Adrenal gland (tissue), 12 donors: Measurements from ENCODE around the gene CXorf38. TPM values are rescaled to one million over a fixed set of nuclear protein-coding genes. Genes with fewer than 3 reads are reported as not detected.

Experiments
- DNase-seq, 7 donors: peaks; one replicate each; pipeline ENCODE4 v3.0.0-alpha.2; 2019 to 2020
- H3K27ac ChIP-seq, 5 donors: fragments of 200-600 bp; sonication (generic) in 4 of 5; 1 replicate in 3 of 5; 2 replicates in 2 of 5; pipeline versions ENCODE4 v1.5.1 to v1.8.0; 2016 to 2020; ENCODE audit warnings: mild to moderate bottlenecking in 1 of 5
- H3K27me3 ChIP-seq: fragments of 200-600 bp; 2 replicates; pipeline ENCODE4 v1.8.0; 2021
- H3K36me3 ChIP-seq, 2 donors: fragments of 200-600 bp; replicated peaks in 1 of 2; 1 replicate in 1 of 2; 2 replicates in 1 of 2; pipeline versions ENCODE4 v1.5.1 to v1.8.0; 2018 to 2022
- H3K4me1 ChIP-seq, 2 donors: fragments of 200-600 bp; replicated peaks in 1 of 2; 1 replicate in 1 of 2; 2 replicates in 1 of 2; pipeline versions ENCODE4 v1.5.1 to v1.8.0; 2018 to 2021
- H3K4me3 ChIP-seq, 4 donors: fragments of 200-600 bp; sonication (generic) in 3 of 4; one replicate each; pipeline ENCODE4 v1.5.1; 2016 to 2018
- H3K9me3 ChIP-seq, 3 donors: fragments of 200-600 bp; sonication (generic) in 1 of 3; replicated peaks in 1 of 3; 1 replicate in 2 of 3; 2 replicates in 1 of 3; pipeline versions ENCODE4 v1.5.1 to v1.8.0; 2016 to 2021
- CTCF ChIP-seq, 6 experiments: fragments of 450-650 bp in 4 of 6; fragments of 200-600 bp in 2 of 6; sonication (generic) in 1 of 6; IDR thresholded peaks; 1 replicate in 5 of 6; 2 replicates in 1 of 6; pipeline versions ENCODE4 v1.5.1 to v1.8.0; 2016 to 2021; ENCODE audit warnings: antibody characterized with exemption in 6 of 6, mild to moderate bottlenecking in 2 of 6, moderate library complexity in 1 of 6
- POLR2A ChIP-seq, 2 donors: fragments of 450-650 bp; IDR thresholded peaks; one replicate each; pipeline ENCODE4 v1.6.1; 2017; ENCODE audit warnings: antibody characterized with exemption in 2 of 2, mild to moderate bottlenecking in 2 of 2, moderate library complexity in 1 of 2
- WGBS, 4 donors: extraction: QIAGEN DNeasy Blood & Tissue Kit in 2 of 4; methylation state at CpG; one replicate each; pipeline versions ENCODE4 v1.1.5 to v1.1.7; 2013 to 2017; 5-methylcytosine and 5-hydroxymethylcytosine counted together
- intact Hi-C, 2 donors: fragments of 100-400 bp; cut with DNase I; formaldehyde crosslinking; loops; one replicate each; pipeline versions ENCODE4 v1.14.1 to v1.15.0; 2022 to 2023
- polyA plus RNA-seq, 3 donors: library from polyadenylated mRNA; stranded (reverse); fragments of 200-250 nt in 2 of 3; fragments of 350-450 nt in 1 of 3; fragmentation: Illumina TruSeq in 1 of 3; extraction: RNeasy Lipid Tissue Mini Kit (QIAGEN cat#74804) in 1 of 3; gene quantifications; one replicate each; pipeline ENCODE4 v1.2.3, GENCODE V29; 2013 to 2014
- total RNA-seq, 9 donors: library from RNA; depleted of rRNA in 4 of 9; stranded (reverse); fragments of >200 nt in 4 of 9; fragments of 120-200 nt in 1 of 9; fragmentation: NEBNext Ultra II Directional in 1 of 9; extraction: Animal tissue kit (Norgen Biotek cat#: 25700) in 1 of 9; gene quantifications; one replicate each; pipeline versions ENCODE4 v1.1.0 to v1.2.4, GENCODE V29; 2013 to 2023
- donor health status: healthy with polysubstance abuse.
- donor health status: Bipolar disorder and iron deficiency.
- donor health status: DM: yes; HTN: yes; CAD: no.
- donor health status: DM: no; HTN: no; CAD: no.
- donor health status: DM: no; HTN: no; CAD: no.
- donor health status: DM: yes; HTN: yes; CAD: no.

The CXorf38 gene
- total and polyA plus RNA-seq, 12 donors: 6.6 to 23.8 (median 17.7) TPM

- H3K4me3 ChIP-seq: no peak overlapping the region
- peaks cover 5% of the 10 kb centered on the region for H3K27me3 ChIP-seq
- no peak for DNase-seq
- 87 to 100% (median 92%) methylated on average over 3 of the region's 3 CpGs for WGBS, 4 donors
- no peak overlapping the region for H3K27ac ChIP-seq
- H3K4me1 ChIP-seq: no peaks in the 10 kb centered on the region
- TF ChIP-seq POLR2A (IDR thresholded peaks at IDR 0.05) (no peak), CTCF (IDR thresholded peaks at IDR 0.05) (no peak)
- H3K36me3 ChIP-seq: peaks cover 0 to 14% of the 10 kb centered on the region in 2 donors
- H3K9me3 ChIP-seq: no peaks in the 10 kb centered on the region
- intact Hi-C loops: no loop called here
These were observed 39.8 kb upstream of the CXorf38 start for GRCh38 chrX:40687169-40687568.

GRCh38 chrX:40685362-40685918 is 38.1 kb upstream of the CXorf38 start:
- no peak for DNase-seq
- WGBS, 4 donors: 47 to 62% (median 58%) methylated on average over 4 of the region's 4 CpGs
- intact Hi-C loops: no loop called here

GRCh38 chrX:40684092-40684491 is 36.7 kb upstream of the CXorf38 start:
- TF ChIP-seq CTCF (IDR thresholded peaks at IDR 0.05) (no peak), POLR2A (IDR thresholded peaks at IDR 0.05) (no peak)
- Histone ChIP-seq H3K36me3 (peaks cover 0 to 23% of the 10 kb centered on the region in 2 donors), H3K27me3 (no peaks in the 10 kb centered on the region), H3K4me3 (no peak overlapping the region), H3K27ac (no peak overlapping the region), H3K4me1 (no peaks in the 10 kb centered on the region), H3K9me3 (no peaks in the 10 kb centered on the region)
- 83 to 100% (median 97%) methylated on average over 1 of the region's 1 CpG for WGBS, 4 donors
- intact Hi-C loops: no loop called here
- no peak for DNase-seq

More at GRCh38 chrX:40685362-40685918, 38.1 kb upstream of the CXorf38 start:
- no peaks in the 10 kb centered on the region for H3K9me3 ChIP-seq
- H3K27ac ChIP-seq: no peak overlapping the region
- H3K36me3 ChIP-seq: peaks cover 0 to 18% of the 10 kb centered on the region in 2 donors
- no peak overlapping the region for H3K4me3 ChIP-seq
- no peak for TF ChIP-seq POLR2A (IDR thresholded peaks at IDR 0.05)
- TF ChIP-seq CTCF (IDR thresholded peaks at IDR 0.05): no peak
- H3K27me3 ChIP-seq: peaks cover 5% of the 10 kb centered on the region
- no peaks in the 10 kb centered on the region for H3K4me1 ChIP-seq

- WGBS, 4 donors: 40 to 78% (median 54%) methylated on average over 3 of the region's 3 CpGs
- TF ChIP-seq POLR2A (IDR thresholded peaks at IDR 0.05) (no peak), CTCF (IDR thresholded peaks at IDR 0.05) (no peak)
- Histone ChIP-seq H3K27me3 (no peaks in the 10 kb centered on the region), H3K27ac (peak overlapping the region in 1 of 5 donors; percentile 49), H3K9me3 (no peaks in the 10 kb centered on the region), H3K4me1 (no peaks in the 10 kb centered on the region), H3K4me3 (no peak overlapping the region), H3K36me3 (peaks cover 0 to 22% of the 10 kb centered on the region in 2 donors)
- DNase-seq: no peak
- intact Hi-C loops: no loop called here
These were observed 35.9 kb upstream of the CXorf38 start for GRCh38 chrX:40683245-40683644.
